SHP77 treated with DMSO at 0.1 percent for 48 hours (cell line): ENCODE data around the gene ATP2B2.

Experiments
- DNase-seq: peaks from one replicate; lab custom pipeline; 2025; lab: John Stamatoyannopoulos, UW

The ATP2B2 gene

GRCh38 chr3:10278501-10278900 is 226.9 kb downstream of the ATP2B2 start:
- DNase-seq, result no peak

- no peak for DNase-seq
Observed at GRCh38 chr3:10277115-10277625, 228.2 kb downstream of the ATP2B2 start.

- no peak for DNase-seq
Observed at GRCh38 chr3:10274601-10275000, 230.8 kb downstream of the ATP2B2 start.
